CMK (cell line): ENCODE measurements around the gene RFNG.
"Not testable (repeated sequence)": the region's sequence is repeated elsewhere in the genome, so short reads cannot be mapped to it uniquely, and the experiment has no call there.

ENCODE experiments used
- DNase-seq: peaks from one replicate; pipeline ENCODE4 v3.0.0-alpha.2; 2010; ENCODE audit warnings: low read depth

RFNG gene

DNA sequence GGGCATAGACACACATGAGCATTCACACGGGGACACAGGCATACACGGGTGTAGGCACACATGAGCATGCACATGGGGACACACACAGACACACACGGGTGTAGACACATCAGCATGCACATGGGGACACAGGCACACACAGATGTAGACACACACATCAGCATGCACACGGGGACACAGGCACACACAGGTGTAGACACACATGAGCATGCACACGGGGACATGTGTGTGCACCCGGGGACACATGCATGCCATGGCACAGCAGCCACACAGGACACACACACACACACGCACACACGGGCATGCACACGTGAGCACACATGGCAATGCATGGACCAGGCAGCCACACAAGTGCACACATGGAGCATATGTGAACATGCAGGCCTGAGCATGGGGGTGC, 9.0 kb downstream of the RFNG start:
- no peak for DNase-seq

DNA sequence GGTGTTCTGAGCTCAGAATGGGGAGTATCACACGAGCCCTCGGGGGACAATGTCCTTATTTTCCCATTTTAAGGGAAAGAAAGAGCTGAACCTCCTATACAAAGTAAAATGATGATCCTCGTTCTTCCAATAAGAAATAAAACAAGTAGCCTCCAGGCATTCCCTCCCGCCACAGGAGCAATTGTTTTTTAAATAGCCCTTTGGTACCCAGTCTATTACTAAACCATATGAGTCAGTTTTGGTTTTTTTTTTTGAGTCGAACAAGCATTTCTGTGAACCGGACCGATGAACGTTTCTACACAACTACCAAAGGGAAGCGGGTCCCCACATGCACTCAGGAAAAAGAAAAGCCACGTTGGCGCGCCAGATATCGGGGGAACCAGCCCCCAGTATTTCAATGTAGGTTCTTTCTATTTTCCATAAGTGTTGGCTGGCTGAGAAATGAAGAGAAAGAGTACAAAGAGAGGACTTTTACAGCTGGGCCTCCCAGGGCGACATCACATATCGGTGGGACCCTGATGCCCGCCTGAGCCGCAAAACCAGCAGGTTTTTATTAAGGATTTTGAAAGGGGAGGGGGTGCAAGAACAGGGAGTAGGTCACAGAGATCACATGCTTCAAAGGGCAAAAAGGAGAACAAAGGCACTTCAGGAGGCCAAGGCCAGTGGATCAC, 10.3 kb downstream of the RFNG start:
- DNase-seq = no peak

DNA sequence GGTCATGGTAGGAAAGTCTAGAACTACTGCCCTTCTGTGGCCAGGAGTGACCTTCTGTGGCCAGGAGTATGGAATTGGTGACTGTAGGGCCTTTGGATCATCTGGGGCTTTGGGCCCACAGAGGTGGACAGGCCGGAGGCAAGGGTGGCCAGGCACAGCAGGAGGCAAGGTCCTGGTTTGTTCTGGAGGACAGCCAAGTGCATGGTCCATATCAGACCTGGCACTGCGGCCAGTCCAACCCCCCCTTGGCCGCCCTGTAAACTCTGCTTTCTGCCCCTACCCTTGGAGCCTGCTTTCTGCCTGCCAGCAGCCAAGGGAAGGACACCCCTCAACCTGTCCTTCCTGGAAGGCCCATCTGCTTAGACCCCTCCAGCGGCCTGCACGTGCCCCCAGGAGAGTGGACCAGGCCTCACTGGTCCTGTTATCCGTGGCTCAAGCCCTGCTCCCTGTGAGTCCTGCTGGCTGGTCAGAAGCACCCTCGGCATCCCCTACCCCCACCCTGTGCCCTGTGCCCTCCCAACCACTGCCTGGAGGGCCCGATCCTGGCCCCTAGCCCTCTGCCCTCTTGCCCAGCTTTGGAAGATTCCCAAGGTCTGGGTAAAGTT, 11.8 kb downstream of the RFNG start:
- DNase-seq = no peak

DNA sequence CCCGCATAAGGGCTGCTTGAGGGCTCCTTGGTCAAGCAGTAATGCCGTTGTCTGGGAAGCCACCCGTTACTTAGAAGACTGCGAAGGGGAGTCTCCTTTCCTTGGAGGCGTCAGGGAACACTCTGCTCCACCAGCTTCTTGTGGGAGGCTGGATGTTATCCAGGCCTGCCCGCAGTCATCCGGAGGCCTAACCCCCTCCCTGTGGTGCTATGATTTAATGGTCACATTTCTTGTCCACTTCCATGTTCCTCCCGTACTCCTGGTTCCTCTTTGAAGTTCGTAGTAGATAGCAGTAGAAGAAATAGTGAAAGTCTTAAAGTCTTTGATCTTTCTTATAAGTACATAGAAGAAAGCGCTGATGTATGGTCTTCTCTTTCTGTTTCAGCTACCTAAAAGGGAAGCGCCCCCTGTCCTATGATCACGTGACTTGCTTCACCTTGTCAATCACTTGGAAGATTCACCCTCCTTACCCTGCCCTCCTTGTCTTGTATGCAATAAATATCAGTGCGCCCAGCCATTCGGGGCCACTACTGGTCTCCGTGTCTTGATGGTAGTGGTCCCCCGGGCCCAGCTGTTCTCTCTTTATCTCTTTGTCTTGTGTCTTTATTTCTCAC, 12.7 kb downstream of the RFNG start:
- DNase-seq = not testable (repeated sequence)

DNA sequence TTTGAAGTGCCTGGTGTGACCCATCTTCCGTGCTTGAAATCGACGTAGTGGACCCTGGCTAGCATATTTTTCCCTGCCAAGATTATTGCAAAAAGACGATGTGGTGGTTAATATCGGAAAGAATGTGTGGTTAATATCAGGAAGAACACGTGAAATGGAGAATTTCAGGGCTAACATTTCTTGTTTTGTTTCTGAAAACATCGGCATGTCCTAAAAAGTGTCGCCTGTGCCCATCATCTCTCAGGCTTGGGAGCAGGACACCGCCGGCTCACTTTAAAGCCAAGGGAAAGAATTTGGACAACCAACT, 13.8 kb downstream of the RFNG start:
- no peak for DNase-seq

DNA sequence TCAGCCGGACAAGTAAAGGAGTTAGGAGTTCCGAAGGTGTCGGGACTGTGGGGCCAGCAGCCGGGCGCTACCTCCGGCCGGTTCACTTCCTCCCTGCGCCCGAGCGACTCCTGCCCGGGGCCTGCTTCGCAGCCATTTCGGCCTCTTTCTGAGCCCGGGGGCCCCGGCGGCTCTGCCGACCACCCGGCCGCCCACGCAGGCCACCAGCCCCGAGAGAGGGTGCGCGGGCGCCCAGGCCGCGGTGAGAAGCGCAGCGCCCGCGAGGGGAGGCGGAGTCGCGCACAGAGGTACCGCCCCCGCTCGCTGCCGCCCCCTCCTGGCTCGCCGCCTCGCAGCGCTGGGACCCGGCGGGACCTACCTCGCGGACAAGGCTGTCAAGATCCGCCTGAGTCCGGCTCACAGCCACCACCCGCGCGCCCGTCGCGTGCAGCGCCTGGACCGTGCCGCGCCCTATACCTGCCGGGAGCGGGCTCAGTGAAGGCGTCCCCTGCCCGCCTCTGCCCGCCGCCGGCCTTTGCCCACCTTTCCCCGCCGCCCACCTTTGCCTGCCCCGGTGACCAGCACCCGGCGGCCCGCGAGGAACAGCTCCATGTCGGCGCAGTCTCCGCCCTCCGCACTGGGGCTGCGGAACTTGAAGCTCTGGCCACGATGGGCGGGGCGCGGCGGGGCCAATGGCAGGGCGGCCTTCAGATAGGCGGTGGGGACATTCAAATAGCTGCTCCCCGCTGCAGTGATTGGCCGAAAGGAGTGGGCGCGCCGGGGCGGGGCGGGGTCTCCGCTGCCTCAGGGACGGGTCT, 14.3 kb downstream of the RFNG start, which contains the start of gene DCXR:
Gene DCXR (minus strand): TSS at position 606 of the 797 bp plus-strand sequence. CDS start 15 bp downstream, at position 591.
- DNase-seq = peak; percentile 86

DNA sequence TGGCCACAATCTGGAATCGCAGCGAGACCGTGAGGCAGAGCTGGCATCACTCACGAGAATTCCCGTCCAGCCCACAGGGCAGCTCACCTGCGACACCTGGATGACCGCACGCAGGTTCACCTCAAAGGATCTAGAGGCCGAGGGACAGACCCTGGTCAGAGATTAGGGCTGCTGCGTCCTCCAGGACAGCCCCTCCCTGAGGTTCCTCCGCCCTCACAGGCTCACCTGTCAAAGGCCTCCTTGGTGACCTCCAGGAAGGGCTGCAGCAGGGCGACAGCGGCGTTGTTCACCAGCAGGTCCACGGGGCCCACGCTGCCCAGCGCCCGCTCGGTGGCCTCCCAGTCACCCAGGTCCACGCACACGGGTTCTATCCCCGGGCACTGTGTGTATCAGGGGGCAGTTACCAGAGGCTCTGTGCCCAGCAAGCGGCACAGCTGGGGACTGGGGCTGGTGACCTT, 14.9 kb downstream of the RFNG start:
- DNase-seq = no peak

DNA sequence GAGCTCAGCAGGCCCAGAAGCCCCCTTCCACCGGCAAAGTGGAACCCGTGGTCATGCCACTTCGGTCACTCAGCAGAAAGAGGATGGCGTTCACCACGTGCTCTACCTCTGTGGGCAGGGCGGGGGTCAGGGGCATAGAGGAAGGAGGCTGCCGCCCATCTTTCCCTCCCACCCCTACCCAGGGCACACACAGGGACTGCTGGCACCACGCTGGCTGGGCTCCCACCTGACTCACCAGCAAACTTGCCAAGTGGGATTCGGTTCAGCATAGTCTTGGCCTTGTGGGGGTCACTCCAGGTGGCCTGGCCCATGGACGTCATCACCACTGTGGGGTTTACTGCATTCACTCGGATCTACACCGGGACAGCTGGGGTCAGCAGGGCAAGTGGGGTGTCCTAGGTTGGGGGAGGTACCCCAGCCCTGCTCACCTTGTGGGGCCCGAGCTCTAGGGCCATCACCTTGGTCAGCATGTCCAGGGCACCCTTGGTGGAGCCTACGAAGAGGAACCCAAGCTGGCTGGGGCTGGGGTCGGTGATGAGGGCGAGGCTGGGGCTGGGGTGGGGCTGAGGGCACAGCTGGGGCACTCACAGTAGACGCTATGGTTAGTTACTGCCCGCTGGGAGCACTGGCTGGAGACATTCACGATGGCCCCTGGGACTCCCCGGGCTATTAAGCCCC, 15.5 kb downstream of the RFNG start:
- DNase-seq = no peak

DNA sequence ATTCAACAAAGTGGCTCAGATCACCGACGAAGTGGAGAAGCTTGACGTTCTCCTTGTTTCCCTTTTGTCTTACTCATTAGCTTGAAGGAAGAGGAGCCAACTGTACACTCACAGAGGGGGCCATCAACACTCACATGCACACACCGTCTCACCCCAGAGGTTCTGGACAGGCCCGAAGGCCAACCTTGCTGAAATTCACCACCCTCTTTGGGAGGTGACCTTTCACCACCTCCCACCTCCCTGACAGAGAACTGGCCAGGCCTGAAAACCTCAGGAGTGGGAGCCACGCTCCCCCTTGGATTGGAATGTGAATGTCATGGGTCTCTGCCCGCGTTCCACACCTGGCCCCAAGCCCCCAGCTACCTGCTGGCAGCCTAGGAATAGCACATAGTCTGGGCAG, 16.1 kb downstream of the RFNG start:
- DNase-seq = no peak

DNA sequence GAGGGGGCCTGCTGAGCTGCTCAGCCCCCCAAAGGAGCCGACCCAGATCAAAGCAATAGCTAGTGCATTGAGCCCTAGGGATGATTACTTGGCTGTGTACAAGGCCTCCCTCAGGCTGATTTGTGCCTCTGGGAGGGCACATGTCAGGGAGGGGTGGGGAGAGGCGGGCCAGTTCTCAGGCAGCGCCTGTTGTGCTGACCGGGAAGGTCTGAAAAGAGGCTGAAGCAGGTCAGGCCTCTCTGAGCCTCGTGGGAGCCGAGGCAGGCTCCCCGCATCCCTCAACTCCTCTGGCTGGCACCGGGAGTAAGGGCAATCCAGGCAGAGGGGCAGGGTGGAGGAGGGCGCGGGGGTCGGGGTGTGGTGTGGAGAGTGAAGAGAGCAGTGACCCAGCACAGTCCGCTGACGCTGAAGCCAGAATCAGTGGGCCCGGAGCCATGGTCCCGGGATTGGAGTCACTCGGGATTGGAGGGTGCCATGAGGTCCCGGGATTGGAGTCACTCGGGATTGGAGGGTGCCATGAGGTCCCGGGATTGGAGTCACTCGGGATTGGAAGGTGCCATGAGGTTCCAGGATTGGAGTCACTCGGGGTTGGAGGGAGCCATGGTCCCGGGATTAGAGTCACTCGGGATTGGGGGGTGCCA, 17.1 kb downstream of the RFNG start:
- no peak for DNase-seq

DNA sequence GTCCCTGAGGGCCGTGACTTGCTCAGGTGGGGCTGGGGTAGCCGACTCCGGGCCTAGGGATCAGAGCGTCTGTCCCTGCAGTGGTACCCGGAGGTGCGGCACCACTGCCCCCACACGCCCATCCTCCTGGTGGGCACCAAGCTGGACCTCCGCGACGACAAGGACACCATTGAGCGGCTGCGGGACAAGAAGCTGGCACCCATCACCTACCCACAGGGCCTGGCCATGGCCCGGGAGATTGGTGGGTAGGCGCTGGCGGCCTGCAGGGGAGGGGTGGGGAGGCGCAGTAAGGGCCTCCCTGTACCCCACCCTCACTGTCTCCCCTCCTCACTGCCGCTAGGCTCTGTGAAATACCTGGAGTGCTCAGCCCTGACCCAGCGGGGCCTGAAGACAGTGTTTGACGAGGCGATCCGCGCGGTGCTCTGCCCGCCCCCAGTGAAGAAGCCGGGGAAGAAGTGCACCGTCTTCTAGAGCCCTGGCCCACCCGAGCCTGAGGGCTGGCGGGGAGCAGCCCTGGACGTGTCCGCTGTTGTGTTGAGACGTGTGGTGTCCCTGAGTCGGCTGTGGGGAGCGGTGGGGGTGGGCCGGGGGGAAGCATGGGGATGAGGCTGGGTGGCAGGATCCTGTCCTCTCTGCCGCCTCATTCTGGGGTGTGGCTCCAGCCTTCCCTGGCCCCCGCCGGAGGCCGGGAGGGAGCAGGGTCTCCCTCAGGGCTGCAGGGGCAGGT, 18.1 kb downstream of the RFNG start:
- no peak for DNase-seq

DNA sequence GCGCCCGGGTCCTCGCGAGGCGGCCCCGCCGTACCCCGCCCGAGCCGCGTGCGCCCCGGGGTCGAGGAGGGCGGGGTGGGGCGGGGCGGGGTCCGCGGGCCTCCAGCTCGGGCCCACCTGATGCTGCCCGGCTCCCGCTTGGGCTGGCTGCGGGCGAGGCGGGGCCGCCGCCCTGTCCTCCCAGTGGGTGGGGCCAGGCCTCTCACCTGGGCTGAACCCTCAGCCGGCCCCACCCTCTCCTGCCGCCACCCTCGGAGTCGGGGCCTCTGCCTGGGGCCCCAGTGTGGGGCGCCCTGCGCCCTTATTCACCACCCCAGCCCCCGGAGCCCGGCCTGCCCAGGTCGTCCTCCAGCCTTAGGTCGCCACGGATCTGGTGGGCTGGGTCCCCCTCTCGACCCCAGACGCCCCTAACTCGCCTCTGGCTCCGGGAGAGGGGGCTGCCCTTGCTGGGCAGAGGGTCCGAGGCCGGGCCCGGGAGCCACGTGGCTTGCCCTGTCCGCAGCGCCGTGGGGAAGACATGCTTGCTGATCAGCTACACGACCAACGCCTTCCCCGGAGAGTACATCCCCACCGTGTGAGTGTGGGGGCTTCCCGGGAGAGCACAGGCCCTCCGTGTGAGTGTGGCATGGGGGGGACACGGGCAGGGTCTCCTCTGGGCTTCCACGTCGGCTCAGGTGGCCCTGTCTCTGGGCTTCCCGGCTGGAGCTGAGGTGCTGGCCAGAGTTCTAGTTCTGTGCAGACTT, 19.6 kb downstream of the RFNG start:
- no peak for DNase-seq

DNA sequence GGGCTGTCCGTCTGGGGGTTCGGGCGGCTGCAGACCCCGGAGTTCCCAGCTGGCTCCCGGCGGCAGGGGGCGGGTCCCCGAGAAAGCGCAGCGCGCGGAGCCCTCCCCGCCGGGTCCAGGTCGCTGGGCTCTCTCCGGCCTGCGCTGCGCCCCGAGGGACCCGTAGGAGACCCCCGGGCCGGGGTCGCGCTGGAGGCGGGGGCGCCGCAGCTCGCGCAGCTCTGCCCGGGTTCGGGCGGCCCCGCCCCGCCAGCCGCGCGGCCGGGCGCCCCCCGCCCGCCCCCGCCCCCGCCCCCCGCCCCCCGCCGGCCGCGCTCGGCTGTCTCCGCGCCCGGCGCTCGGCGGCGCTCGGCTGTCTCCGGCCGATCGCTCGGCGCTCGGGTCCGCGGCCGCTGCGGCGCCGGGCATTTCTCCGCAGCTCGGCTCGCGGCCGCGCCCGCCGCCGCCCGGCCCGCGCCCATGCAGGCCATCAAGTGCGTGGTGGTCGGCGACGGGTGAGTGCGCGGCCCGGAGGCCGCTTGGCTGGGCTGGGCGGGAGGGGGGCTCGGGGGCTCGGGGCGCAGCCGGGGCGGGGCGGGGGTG, 20.2 kb downstream of the RFNG start, which contains the start of gene RAC3:
Gene RAC3 (plus strand): TSS at position 376 of the 582 bp plus-strand sequence. CDS start 84 bp downstream, at position 460.
- no peak for DNase-seq

DNA sequence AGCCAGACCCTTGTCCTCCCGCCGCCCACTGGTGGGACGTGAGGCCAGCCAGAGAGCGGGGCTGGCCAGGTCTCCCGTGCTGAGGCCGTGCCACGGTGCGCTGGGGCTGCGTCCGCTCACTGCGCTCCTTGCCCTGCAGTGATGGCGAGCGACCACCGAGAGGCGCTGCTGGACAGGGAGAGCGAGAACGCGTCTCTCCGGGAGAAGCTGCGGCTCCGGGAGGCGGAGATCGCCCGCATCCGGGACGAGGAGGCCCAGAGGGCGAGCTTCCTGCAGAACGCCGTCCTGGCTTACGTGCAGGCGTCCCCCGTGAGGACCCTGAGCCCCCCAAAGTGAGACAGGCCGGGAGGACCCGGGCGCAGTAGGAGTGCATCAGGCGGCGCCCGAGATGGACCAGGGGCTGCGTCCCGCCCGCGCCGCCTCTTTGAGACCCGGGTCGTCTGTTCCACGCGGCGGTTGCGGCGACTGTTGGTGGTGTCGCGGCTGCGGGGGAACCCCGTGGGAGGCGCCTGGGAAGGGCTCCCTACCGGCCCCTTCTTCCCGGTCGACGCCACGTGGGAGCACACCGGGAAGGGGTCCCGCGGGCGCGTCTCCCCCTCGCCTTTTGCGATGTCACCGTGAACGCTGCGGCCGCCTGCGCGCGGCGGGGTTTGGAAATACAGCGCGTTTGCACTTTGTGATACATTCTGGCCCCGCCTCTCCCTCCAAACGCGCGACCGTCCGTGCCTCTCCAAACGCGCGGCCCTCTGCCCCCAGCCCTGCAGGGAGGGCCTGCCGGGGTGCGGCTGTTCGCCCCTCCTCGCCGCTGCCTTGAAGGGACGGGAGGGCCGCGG, 20.9 kb downstream of the RFNG start:
- peak; percentile 84 for DNase-seq

DNA sequence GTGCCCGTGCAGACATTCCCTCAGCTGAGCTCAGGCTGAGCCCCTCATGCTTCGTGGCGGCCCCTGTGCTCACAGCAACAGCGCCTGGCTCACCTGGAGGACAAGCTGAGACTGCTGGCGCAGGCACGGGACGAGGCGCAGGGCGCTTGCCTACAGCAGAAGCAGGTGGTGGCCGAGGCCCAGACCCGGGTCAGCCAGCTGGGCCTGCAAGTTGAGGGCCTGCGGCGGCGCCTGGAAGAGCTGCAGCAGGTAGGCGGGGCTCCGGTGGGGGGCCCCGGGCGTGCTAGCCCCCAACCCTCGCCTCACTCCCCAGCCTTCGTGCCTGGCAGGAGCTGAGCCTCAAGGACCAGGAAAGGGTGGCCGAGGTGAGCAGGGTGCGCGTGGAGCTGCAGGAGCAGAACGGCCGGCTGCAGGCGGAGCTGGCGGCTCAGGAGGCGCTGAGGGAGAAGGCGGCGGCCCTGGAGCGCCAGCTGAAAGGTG, 21.6 kb downstream of the RFNG start:
- no peak for DNase-seq

DNA sequence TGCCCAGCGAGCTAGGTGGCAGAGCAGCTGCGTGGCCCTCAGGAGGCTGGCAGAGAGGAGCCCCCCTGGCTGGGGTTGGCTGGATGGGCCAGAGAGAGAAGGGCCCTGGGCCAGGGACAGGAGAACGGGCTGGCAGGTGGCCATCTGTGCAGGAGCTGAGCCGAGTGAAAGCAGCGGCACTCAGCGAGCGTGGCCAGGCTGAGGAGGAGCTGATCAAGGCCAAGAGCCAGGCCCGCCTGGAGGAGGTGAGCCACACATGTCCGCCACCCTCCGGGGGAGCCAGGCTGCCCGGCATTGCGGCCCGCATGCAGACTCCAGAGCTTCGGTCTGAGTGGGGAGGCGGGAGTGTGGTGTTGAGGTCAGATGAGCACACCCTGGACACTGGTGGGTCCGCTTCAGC, 22.2 kb downstream of the RFNG start:
- DNase-seq = no peak

DNA sequence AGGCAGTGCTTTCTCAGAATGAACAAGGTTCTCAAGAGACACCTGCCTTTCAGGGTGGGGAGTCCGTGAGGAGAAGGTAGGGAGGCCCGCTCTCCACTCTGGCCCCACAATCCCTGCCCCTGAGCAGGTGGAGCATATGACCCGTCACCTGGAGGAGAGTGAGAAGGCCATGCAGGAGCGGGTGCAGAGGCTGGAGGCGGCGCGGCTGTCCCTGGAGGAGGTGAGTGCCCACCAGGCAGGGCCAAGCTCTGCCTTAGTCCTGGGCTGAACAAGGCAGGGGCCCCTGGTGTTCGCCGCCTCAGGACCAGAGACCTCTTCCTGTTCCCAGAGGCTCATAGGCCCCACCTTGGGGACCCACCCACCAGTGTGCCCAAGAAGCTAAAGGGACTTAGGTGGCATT, 22.6 kb downstream of the RFNG start:
- DNase-seq = no peak

DNA sequence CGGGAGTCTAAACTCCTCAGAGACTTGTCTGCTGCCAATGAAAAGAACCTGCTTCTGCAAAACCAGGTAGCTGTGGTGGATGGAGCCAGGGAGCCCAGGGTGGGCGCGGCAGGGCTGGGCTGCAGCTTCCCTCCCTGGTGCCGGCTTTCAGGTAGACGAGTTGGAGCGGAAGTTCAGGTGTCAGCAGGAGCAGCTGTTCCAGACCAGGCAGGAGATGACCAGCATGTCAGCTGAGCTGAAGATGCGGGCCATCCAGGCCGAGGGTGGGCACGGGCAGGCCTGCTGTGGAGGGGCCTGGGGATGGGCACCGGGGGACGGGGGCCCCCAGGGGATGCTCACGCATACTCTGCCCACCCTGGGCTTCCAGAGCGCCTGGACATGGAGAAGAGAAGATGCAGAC, 23.4 kb downstream of the RFNG start:
- DNase-seq = no peak
